T-helper 2 cell (primary cell): ENCODE data around the gene MRPL18.
"Not testable (repeated sequence)": the region's sequence is repeated elsewhere in the genome, so short reads cannot be mapped to it uniquely, and the experiment has no call there.

ENCODE experiments used
- DNase-seq, 5 experiments: peaks; one replicate each; pipeline versions ENCODE4 v3.0.0 to v3.0.0-alpha.2; 2012 to 2022

The MRPL18 gene

GRCh38 chr6:159817951-159818739, 27.9 kb downstream of the MRPL18 start:
- no peak for DNase-seq

GRCh38 chr6:159819098-159819497, 28.8 kb downstream of the MRPL18 start:
- DNase-seq = no peak

GRCh38 chr6:159819932-159820640, 29.8 kb downstream of the MRPL18 start:
- peak in 2 of 5 experiments; percentile 11 to 83 for DNase-seq

- no peak for DNase-seq
Observed at GRCh38 chr6:159821122-159821521, 30.9 kb downstream of the MRPL18 start.

- DNase-seq = no peak
Observed at GRCh38 chr6:159821726-159822125, 31.5 kb downstream of the MRPL18 start.

GRCh38 chr6:159823953-159824352, 33.7 kb downstream of the MRPL18 start:
- DNase-seq = no peak

GRCh38 chr6:159824690-159825089, 34.4 kb downstream of the MRPL18 start:
- DNase-seq = not testable (repeated sequence)

- no peak for DNase-seq
Observed at GRCh38 chr6:159826004-159826403, 35.7 kb downstream of the MRPL18 start.

GRCh38 chr6:159826968-159827647, 36.8 kb downstream of the MRPL18 start:
- no peak for DNase-seq

GRCh38 chr6:159828074-159828473, 37.8 kb downstream of the MRPL18 start:
- DNase-seq = no peak

GRCh38 chr6:159829526-159829925, 39.3 kb downstream of the MRPL18 start:
- no peak for DNase-seq

- DNase-seq = no peak
Observed at GRCh38 chr6:159830501-159831372, 40.5 kb downstream of the MRPL18 start.

GRCh38 chr6:159831373-159831679, 41.1 kb downstream of the MRPL18 start:
- no peak for DNase-seq

GRCh38 chr6:159832946-159833345, 42.7 kb downstream of the MRPL18 start:
- DNase-seq = no peak

- DNase-seq = no peak
Observed at GRCh38 chr6:159833556-159833955, 43.3 kb downstream of the MRPL18 start.

GRCh38 chr6:159833997-159834603, 43.8 kb downstream of the MRPL18 start:
- no peak for DNase-seq

- DNase-seq = no peak
Observed at GRCh38 chr6:159836718-159837490, 46.6 kb downstream of the MRPL18 start.

GRCh38 chr6:159837511-159837910, 47.2 kb downstream of the MRPL18 start:
- DNase-seq = no peak

- no peak for DNase-seq
Observed at GRCh38 chr6:159838020-159838744, 47.9 kb downstream of the MRPL18 start.

- DNase-seq = no peak
Observed at GRCh38 chr6:159842035-159842434, 51.8 kb downstream of the MRPL18 start.
